ENCODE results near the gene JSRP1. TPM values are rescaled to one million over a fixed set of nuclear protein-coding genes. Genes with fewer than 3 reads are reported as not detected.

Gene JSRP1
- total RNA-seq, 1 donor from 2014 or later = 0.46 TPM

DNA sequence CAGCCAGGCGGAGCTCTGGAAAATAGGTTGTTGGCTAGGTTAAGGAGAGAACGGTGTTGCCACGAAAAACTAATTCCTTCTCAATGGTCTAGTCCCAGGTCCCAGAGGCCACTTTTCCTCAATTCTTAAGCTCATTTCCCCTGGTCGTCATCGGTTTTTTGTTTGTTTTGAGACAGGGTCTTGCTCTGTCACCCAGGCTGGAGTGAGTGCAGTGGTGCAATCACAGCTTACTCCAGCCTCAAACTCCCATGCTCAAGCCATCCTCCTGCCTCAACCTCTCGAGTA, 18.4 kb downstream of the JSRP1 start:
- DNase-seq (ENCODE audit: low spot score) = no peak
- intact Hi-C loops (cut with DNase I) = loop anchor here (2.0 to 5.0 kb wide), 2 partner anchors 75 to 79 kb away; partner anchors contain the start of gene DOT1L

DNA sequence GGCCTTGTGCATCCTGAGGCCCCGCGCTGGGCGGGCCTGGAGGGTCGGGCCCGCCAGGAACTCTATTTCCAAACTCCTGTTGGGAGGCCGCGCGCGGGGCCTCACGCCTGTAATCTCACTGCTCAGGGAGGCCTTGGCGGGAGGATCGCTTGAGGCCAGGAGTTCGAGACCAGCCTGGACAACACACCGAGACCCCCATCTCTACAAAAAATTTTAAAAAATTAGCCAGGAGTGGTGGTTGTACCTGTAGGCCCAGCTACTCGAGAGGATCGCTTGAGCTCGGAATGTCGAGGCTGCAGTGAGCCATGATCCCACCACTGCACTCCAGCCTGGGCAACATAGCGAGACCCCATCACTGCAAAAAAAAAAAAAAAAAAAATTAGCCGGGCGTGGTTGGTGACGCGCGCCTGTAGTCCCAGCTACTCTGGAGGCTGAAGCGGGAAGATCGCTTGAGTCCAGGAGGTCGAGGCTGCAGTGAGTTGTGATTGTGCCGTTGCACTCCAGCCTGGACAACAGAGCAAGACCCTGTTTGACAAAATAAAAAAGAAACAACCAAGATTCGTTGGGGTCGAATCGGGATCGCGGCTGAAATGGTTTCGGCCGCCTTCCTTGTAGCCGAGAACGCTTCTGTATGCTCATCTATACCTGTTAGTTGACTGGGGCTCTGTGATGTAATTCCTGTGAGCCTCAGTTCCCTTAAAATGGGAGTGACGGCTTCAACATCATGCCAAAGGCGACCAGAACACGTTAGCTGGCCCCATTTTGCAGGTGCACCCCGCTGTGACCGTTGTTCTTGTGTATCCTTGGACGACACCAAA, 19.0 kb downstream of the JSRP1 start:
- intact Hi-C loops (cut with DNase I) = loop anchor here (2.0 to 5.0 kb wide), 2 partner anchors 74 to 80 kb away; partner anchors contain the start of gene DOT1L
- no peak for DNase-seq (ENCODE audit: low spot score)

DNA sequence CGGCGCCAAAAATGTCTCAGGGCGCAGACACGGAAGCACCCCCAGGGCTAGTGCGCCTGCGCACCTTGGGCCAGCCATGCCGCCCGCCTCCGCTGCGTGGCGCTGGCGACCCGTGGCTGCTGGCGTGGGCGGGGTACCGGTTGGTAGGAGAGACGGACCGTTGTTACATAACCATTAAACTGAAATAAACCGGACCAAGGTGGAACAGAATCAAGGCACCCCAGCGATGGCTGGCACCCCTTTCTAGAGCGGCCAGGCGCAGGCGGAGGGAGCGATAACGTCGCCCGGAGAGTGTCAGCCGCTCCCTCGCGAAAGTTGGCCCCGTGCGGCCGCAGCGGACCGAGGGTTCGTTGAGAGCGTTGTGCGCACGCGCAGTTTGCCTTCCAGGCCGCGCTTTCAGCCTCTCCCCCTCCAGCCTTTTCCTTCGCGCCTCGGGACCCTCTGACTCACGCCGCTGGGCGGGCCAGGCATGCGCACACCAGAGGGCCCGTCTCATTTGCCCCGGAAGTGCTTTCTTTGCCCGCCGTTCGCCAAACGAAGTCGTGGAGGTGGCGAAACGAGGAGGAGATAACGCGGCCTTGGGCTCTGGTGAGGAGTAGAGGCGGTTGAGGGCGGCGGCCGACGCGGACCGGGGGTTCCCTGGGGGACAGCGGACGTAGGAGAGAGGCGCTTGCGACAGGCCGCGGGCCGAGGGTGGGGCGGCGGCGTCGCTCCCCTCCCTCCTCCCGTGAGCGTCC, 19.7 kb downstream of the JSRP1 start, which contains the start of the genes PLEKHJ1 and SF3A2:
TSS of gene PLEKHJ1 (minus strand) at position 16 of the 737 bp plus-strand sequence. CDS start 81 bp downstream, outside the sequence.
TSS of gene SF3A2 (plus strand) at position 511 of the 737 bp plus-strand sequence. CDS start 6,595 bp downstream, outside the sequence.
- intact Hi-C loops (cut with DNase I) = loop anchor here (1.0 to 5.0 kb wide), 4 partner anchors 33 to 81 kb away; partner anchors contain the start of gene DOT1L
- DNase-seq (ENCODE audit: low spot score) = peak; percentile 98

DNA sequence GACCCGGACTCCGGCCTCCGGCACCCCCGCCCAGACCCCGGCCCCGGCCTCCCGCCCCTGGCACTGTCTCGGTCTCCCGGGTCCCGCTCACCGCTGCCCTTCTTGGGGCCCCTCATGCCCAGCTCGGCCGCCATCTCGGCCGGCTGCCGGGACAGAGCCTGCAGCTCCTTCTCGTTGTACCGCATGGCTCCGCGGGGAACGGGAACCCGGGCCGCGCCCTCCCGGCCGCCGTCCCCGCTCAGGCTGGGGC, 20.2 kb downstream of the JSRP1 start:
- no peak for DNase-seq (ENCODE audit: low spot score)
- intact Hi-C loops (cut with DNase I) = loop anchor here (1.0 to 5.0 kb wide), 4 partner anchors 33 to 81 kb away; partner anchors contain the start of gene DOT1L

DNA sequence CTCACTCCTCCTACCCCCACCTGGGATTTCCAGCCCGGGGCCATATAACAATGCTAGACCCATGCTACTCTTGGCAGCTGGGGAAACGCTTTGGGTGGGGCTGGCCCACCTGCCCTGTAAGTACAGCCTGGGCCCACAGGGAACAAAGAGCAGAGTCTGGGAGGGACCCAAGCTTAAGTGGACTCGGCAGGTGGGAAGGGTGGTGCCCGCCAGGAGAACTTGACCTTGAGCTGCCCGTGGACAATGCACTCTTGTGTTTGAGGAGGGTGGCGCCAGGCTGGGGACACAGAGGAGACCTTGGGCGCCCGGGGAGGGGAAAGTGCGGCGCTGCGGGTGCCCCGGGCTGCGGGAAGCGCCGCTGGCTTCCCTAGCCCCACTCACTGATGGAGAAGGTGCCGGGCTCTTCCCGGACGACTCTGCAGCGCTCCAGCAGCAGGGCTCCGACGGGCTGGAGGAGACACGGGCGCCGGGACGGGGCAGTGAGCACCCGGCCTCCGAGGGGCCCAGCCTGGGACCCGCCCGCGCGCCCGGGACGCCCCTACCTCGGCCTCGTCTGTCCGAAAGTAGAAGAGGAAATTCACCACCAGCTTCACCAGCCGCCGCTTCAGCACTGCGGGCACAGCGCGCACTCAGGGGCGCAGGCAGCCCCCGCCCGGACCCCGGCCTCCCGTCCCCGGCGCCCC, 20.7 kb downstream of the JSRP1 start:
- no peak for DNase-seq (ENCODE audit: low spot score)
- intact Hi-C loops (cut with DNase I) = loop anchor here (1.0 to 5.0 kb wide), 4 partner anchors 34 to 82 kb away; partner anchors contain the start of gene DOT1L

DNA sequence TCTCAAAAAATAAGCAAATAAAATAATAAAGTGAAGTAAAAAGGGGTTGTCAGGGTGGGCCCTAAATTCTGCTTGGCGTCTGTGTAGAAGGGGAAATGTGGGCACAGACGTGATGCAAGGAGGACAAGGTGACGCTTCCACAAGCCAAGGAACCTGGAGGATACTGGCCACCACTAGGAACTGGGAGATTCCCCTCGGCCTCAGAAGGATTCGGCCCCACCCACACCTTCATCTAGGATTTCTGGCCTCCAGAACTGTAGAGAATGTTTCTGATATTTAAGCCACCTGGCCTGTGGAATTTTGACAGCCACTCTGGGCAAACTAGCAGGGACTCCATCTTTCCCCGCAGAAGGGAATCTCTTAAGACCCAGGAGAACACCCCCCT, 21.2 kb downstream of the JSRP1 start:
- DNase-seq (ENCODE audit: low spot score) = no peak
- intact Hi-C loops (cut with DNase I) = loop anchor here (1.0 to 5.0 kb wide), 2 partner anchors 29 to 82 kb away; no protein-coding TSS in a partner anchor

DNA sequence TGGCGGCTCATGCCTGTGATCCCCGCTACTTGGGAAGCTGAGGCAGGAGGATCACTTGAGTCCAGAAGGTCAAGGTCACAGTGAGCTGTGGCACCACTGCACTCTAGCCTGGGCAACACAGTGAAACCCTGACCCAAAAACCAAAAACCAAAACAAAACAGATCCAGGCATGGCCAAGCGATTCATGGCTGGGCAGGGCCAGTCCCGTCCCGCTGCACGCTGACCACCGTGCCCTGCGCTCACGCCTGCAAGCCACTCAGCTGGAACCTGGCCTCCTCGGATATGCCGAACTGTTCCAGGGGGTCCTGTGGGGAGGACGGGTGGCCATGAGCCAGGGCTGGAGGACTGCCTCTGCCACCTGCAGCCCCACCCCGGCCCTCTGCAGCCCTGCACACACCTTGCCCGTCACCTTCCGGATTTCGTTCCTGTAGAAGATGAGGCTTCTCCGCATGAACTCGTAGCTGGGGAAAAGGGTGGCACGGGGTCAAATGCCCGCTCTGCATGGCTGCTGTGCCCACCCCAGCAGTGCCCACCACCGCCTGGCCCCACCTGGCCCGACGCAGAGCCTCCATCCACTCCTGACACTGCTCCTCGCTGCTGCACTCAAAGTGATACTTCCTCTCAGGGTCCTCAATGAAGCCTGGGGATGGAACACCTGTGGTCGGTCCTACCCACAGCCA, 22.5 kb downstream of the JSRP1 start:
- DNase-seq (ENCODE audit: low spot score) = no peak
- intact Hi-C loops (cut with DNase I) = loop anchor here (1.0 kb wide), 1 partner anchor 31 kb away; no protein-coding TSS in a partner anchor

DNA sequence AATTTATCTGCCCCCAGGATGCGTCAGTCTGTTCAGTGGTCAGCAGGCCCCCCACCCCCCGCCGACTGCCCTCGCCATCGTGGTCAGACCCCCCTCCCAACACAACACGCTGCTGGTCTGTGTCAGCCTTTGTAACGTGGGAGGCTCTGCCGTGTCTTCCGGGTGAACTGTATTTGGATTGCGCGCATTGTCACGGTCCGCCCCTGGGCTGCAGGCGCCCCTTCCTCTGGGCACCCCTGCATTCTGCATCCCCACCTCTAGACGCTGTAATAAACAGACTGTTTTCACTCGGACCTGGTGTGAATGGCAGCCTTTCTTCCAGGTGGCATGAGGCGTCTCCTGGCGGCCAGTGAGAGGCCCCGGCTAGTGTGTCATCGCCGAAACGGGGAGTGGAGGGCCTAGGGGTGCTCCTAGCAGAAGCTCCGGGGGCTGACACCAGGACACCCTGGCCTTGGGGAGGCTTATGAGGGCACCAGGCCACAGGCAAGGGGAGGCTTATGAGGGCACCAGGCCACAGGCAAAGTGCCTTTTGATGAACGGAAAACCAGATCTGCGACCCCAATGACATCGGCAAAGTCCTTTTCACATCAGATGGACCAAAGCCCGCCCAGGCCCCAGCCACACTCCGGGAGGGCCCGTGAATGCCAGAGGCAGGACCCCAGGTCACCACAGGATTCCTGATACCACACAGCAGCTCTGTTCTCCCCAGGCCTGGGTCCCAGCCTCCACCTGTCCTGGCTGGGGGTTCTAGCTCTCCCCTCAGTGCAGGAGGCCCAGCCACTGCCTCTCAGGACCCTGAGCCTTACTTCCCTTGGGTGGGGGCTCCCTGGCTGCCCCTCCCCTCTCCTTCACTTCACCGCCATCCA, 23.7 kb downstream of the JSRP1 start:
- intact Hi-C loops (cut with DNase I) = no loop called here
- DNase-seq (ENCODE audit: low spot score) = no peak

DNA sequence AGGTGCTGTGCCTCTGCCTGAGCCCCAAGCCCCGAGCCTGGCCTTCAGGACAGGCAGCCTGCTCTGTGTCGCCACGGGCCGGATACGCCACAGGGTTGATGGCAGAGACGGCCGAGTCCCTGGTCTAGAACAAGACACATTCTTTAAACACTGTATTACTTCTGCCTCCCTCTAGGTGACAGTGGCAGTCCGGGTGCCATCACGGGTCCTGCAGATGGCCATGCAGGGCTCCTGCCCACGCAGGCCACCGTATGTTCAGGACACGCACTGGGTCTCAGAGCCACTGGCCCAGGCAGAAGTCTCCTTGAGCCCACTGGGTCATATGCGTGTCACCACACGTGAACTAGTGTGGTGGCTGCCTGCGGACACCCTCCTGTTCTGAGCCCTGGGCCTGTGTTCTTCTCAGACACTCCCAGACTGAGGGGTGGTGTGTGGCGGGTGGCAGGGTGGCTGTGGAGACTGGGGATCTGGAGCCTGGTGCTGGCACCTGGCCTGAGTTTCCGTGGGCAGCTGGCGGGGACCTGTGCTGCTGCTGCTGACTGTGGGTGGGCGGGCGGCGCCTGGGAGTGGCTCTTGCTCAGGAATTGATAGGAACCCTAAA, 24.5 kb downstream of the JSRP1 start:
- no peak for DNase-seq (ENCODE audit: low spot score)
- intact Hi-C loops (cut with DNase I) = no loop called here

DNA sequence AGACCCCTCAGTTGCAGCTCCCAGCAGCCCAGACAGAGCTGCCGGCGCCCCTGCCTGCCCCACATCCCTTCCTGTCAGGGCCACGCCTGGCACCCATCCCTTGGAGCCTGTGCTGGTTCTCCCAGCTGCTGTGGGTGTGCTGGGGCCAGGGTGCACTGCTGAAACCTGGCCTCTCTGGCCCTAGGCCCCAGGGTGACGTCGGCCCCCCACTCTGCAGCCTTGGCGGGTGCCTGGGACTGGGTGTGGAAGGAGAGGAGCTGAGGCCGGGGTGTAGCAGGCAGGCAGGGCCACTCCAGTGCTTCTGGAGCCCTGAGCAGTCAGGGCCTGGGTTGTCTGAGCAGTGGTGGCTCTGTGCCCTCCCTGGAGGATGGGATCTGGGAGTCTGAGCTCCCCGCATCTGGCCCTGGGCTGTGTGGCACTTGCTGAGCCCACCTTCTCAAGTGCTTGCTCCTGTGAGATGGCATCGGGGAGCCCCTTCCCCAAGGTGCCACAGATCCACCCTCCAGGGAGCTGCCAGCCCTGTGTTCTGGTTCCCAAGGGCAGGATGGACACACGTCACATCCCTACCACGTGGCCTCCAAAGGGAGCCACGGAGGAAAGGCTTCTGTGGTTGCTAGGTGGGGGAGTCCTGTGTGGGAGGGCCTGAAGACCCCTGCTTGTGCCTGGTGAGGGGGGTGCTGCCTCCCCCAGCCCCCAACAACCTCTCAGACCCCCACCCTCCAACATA, 25.2 kb downstream of the JSRP1 start:
- intact Hi-C loops (cut with DNase I) = no loop called here
- no peak for DNase-seq (ENCODE audit: low spot score)

DNA sequence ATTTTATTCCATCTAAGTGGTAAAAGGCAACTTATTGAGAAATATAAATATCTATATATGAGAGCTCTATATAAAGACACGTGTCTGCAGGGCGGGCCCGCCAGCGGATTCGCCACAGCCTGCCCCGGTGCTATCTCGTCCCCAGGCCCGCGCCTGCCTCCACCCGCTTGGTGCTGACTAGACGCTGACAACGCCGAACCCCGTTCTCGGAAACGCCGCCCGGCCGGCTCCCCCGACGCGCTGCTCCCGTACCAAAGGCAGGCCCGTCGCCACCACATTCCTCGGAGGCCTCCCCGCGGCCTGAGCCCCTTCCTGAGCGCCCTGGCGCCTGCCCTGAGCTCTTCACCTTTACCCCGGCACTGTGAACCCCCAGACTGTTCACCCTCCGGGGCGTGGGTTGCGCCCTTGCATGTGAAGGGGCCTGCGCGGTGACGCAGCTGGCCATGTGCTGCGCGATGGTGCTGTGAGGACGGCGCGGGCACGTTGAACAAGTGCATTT, 26.1 kb downstream of the JSRP1 start:
- no peak for DNase-seq (ENCODE audit: low spot score)
- intact Hi-C loops (cut with DNase I) = no loop called here

DNA sequence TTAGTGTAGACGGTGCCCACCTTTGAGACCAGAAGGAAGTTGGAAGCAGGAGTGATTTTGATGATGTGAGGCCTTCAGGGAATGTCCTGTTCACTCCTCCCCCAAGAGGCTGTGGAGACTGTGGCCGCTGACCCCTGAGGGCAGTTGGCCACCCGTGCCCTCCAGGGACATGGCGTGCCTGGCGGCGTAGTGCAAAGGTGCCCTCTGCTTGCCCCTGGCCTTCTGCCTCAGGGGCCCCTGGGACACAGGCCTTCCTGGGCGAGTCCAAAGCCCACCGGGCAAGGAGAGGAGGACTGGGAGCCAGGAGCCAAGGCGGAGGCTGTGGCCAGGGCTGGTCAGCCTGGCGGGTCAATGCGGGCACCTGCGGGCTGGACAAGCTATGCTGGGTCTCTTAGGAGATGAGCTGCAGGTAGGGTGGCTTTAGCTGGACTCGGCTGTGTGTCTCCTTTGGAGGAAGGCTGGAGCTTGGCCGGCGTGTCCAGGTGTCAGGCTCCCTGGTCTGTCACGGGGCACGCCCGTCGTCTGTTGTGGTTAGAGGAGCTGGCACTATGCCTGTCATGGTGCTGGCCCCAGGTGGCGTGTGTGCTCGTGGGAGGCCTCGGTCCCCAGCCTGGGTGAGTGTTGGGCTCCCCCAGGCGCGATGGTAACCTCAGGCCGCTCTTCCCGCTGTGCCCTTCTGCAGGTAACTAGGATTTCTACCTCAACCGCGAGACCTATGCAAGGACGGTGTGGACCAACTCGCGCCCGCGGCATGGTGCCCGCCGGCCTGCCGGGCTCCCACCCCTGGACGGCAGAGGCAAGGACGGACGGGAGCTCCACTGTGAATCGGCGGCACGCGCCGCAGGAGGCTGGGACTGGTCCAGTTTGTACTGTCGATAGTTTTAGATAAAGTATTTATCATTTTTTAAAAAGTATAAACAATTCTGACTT, 26.8 kb downstream of the JSRP1 start:
- intact Hi-C loops (cut with DNase I) = no loop called here
- DNase-seq (ENCODE audit: low spot score) = no peak

DNA sequence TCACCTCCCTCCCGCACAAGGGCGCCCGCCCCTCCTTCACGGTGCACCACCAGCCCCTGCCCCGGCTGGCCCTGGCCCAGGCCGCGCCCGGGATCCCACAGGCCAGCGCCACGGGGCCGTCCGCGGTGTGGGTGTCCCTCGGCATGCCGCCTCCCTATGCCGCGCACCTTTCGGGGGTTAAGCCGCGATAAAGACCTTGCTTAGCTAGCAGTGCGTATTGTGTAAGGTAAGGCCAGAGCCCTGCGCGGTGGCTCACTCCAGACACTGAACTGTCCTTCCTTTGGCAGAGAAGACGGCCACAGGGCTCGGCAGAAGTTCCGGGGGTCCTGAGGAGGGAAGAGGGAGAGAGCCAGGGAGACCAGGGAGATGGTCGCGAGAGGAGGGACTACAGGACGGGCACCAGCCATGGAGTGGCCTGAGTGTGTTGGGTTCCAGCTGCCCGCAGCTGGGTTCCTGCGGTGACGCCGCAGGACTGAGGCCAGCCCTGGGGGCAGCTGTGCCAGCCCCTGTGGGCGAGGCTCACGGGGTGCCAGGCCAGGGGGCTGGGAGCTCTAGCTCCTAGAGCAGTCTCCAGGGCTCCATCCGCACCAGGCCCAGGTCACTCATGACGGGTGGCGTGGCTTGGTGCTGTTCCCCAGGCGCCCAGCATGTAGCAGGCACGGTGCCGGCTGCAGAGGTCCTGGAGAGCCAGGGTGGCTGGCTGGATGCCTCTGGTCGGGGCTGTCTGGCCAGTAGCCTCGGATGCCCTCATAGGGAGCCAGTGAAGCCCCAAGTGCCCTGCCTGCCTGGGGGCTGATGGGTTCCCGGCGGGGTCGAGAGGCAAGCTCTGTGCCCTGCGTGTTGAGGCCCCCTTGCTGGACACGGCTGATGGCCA, 27.8 kb downstream of the JSRP1 start:
- no peak for DNase-seq (ENCODE audit: low spot score)
- intact Hi-C loops (cut with DNase I) = no loop called here

DNA sequence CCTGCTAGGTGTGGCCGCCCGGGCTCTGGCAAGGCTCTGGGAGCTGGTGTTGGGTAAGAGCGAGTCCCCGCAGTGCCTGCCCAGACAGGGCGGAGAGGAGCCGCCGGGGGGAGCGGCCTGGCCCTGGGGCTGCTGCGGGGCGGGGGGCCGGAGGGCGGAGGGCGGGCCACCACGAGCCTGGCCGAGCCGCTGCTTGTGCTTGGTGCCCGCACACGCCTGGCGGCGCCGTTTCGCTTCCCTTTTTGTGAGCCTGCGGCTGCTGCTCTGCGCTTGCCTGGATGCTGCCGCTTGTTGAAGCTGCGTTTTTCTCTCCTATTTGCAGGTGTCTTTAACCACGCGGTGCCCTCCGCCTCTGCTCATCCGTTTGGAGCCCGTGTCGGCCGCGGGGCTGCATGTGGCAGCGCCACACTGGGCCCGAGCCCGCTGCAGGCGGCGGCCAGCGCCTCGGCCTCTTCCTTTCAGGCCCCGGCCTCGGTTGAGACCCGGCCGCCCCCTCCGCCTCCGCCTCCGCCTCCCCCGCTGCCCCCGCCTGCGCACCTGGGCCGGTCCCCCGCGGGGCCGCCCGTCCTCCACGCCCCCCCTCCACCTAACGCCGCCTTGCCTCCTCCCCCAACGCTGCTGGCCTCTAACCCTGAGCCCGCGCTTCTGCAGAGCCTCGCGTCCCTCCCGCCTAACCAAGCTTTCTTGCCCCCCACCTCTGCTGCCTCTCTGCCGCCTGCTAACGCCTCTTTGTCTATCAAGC, 28.6 kb downstream of the JSRP1 start:
- DNase-seq (ENCODE audit: low spot score) = no peak

DNA sequence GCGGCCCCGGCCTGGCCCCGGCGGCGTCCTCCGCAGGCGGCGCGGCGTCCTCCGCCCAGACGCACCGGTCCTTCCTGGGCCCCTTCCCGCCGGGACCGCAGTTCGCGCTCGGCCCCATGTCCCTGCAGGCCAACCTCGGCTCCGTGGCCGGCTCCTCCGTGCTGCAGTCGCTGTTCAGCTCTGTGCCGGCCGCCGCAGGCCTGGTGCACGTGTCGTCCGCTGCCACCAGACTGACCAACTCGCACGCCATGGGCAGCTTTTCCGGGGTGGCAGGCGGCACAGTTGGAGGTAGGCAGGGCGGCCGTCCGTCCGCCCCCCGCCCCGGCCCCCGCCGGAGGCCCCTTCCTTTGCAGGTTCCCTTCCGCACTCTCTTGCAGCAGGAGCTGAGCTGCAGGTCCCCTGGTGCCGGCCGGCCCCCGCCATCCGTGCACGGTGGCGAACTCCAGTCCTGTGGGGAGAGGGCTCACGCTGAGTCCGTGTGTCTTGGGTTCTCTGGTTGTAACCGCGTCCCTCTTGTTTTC, 29.3 kb downstream of the JSRP1 start:
- intact Hi-C loops (cut with DNase I) = no loop called here
- DNase-seq (ENCODE audit: low spot score) = no peak

More for the DNA sequence above, 28.6 kb downstream of the JSRP1 start:
- intact Hi-C loops (cut with DNase I) = no loop called here
